ENCODE results near the gene RPP21. TPM values are rescaled to one million over a fixed set of nuclear protein-coding genes. Genes with fewer than 3 reads are reported as not detected.
"Not testable (repeated sequence)": the region's sequence is repeated elsewhere in the genome, so short reads cannot be mapped to it uniquely, and the experiment has no call there.

The RPP21 gene
- total RNA-seq, 1 donor from 2014 or later = 29.3 TPM

DNA sequence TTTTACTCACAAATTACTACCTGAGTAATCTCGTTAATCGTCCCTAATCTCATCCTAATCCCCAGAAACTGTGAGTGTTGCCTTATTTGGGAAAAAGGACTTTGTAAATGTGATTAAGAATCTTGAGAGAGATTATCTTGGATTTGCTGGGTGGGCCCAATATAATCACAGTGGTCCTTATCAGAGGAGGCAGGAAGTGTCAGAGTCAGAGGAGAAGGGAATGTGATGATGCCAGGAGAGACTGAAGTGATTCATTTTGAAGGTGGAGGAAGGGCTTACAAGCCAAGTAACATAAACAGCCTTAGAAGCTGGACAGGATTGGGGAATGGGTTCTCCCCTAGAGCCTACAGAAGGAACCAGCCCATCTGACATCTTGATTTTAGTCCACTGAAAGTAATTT is 16.7 kb downstream of the RPP21 start:
- DNase-seq (no peak), ATAC-seq (no peak)
- peaks cover 6% of the 10 kb centered on the region for H3K4me1 ChIP-seq
- no peak overlapping the region for H3K4me3 ChIP-seq
- intact Hi-C loops (cut with DNase I) = no loop called here
- H3K27me3 ChIP-seq = peaks cover 57% of the 10 kb centered on the region
- H3K9me3 ChIP-seq = no peaks in the 10 kb centered on the region
- no peaks in the 10 kb centered on the region for H3K36me3 ChIP-seq
- no peak for TF ChIP-seq CTCF (IDR thresholded peaks at IDR 0.05)
- no peak overlapping the region for H3K27ac ChIP-seq

DNA sequence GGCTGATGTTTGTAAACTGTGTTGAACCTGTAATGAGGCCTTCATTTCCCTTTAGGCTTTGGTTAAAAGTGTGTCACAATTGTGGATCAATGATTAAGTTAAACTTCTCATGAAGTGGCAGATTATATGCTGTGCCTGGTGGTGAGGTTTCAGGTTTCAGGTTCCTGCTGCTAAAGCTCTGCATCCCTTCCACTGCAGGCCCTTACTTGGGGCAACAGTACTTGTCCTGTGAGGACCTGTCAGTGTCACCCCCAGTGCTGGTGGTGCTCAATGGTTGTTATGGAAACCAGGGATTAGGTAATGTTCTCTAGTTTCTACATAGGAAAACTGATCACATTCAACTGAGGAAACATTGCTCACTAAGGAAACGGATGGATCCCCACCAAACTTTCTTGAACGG is 18.5 kb downstream of the RPP21 start:
- Histone ChIP-seq H3K4me3 (no peak overlapping the region), H3K4me1 (no peaks in the 10 kb centered on the region), H3K9me3 (no peaks in the 10 kb centered on the region), H3K27me3 (peaks cover 43% of the 10 kb centered on the region), H3K27ac (no peak overlapping the region), H3K36me3 (no peaks in the 10 kb centered on the region)
- intact Hi-C loops (cut with DNase I) = no loop called here
- ATAC-seq (no peak), DNase-seq (no peak)
- no peak for TF ChIP-seq CTCF (IDR thresholded peaks at IDR 0.05)

DNA sequence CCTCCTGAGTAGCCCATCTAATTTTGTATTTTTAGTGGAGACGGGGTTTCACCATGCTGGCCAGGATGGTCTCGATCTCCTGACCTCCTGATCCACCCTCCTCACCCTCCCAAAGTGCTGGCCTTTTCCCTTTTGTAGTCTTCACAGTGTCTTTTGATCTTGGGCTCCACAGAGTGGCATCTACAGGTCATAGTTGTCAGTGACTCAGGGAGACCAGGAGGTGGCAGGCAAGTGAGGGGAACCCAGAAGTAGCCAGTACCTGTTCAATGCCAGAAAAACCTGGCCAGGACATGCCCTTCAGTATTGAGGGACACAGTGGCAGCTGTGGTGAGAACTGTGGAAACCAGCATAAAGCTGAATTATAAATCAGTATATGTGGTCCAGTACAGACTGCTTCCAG is 19.6 kb downstream of the RPP21 start:
- Histone ChIP-seq H3K9me3 (no peaks in the 10 kb centered on the region), H3K27ac (no peak overlapping the region), H3K4me3 (no peak overlapping the region), H3K4me1 (no peaks in the 10 kb centered on the region), H3K36me3 (no peaks in the 10 kb centered on the region), H3K27me3 (peaks cover 34% of the 10 kb centered on the region)
- no peak for DNase-seq
- intact Hi-C loops (cut with DNase I) = no loop called here
- ATAC-seq = no peak
- TF ChIP-seq CTCF (IDR thresholded peaks at IDR 0.05) = no peak

DNA sequence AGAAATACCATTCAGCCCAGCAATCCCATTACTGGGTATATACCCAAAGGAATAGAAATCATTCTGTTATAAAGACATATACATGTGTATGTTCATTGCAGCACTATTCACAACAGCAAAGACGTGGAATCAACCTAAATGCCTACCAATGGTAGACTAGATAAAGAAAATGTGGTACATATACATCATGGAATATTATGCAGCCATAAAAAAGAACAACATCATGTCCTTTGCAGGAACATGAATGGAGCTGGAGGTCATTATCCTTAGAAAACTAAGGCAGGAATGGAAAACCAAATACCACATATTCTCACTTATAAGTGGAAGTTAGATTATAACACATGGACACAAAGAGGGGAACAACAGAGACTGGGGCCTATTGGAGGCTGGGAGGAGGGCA is 24.3 kb downstream of the RPP21 start:
- H3K9me3 ChIP-seq; intact Hi-C loops (cut with DNase I): not testable (repeated sequence)

GRCh38 chr6:30378290-30378937 is 33.5 kb downstream of the RPP21 start:
- ATAC-seq = no peak
- no peak for DNase-seq

More for the DNA sequence above, 24.3 kb downstream of the RPP21 start:
- not testable (repeated sequence) for H3K4me1 ChIP-seq, H3K4me3 ChIP-seq, H3K27ac ChIP-seq, DNase-seq, H3K36me3 ChIP-seq, ATAC-seq
- peaks cover 17% of the 10 kb centered on the region for H3K27me3 ChIP-seq

DNA sequence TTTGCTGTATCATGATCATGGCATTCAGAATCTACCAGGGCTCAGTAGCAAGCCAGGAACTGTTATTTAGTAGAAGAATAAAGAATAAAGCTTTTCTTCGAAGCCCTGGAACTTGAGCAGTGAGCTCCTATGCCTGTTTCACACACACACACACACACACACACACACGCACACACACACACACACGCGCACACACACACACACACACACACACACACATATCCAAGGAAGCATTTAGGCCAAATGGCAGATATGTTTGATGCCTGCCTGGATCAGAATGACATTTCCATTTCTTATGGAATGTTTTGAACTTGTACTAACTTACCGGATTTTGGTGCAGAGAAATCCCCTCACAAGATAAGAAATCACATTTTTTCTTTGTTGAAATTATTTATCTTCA is 35.5 kb downstream of the RPP21 start:
- no peak for DNase-seq
- intact Hi-C loops (cut with DNase I) = no loop called here
- ATAC-seq = no peak

More at GRCh38 chr6:30378290-30378937, 33.5 kb downstream of the RPP21 start:
- Histone ChIP-seq H3K36me3 (no peaks in the 10 kb centered on the region), H3K27me3 (peaks cover 23% of the 10 kb centered on the region), H3K27ac (no peak overlapping the region), H3K4me1 (no peaks in the 10 kb centered on the region), H3K9me3 (no peaks in the 10 kb centered on the region), H3K4me3 (no peak overlapping the region)
- intact Hi-C loops (cut with DNase I) = no loop called here
- no peak for TF ChIP-seq CTCF (IDR thresholded peaks at IDR 0.05)

More for the DNA sequence above, 35.5 kb downstream of the RPP21 start:
- peaks cover 39% of the 10 kb centered on the region for H3K27me3 ChIP-seq
- TF ChIP-seq CTCF (IDR thresholded peaks at IDR 0.05) = no peak
- no peaks in the 10 kb centered on the region for H3K9me3 ChIP-seq
- H3K27ac ChIP-seq = no peak overlapping the region
- H3K36me3 ChIP-seq = no peaks in the 10 kb centered on the region
- H3K4me1 ChIP-seq = no peaks in the 10 kb centered on the region
- no peak overlapping the region for H3K4me3 ChIP-seq
